ENCODE results near the gene LRRC75A. TPM values are rescaled to one million over a fixed set of nuclear protein-coding genes. Genes with fewer than 3 reads are reported as not detected.

LRRC75A gene
- total RNA-seq, 1 donor from 2014 or later: 2.0 TPM

- DNase-seq (ENCODE audit: low read depth, low spot score): no peak
Observed at GRCh38 chr17:16472539-16472938, 19.5 kb downstream of the LRRC75A start.

GRCh38 chr17:16471295-16471694 is 20.7 kb downstream of the LRRC75A start:
- DNase-seq (ENCODE audit: low read depth, low spot score): no peak

GRCh38 chr17:16470265-16470664 is 21.7 kb downstream of the LRRC75A start:
- DNase-seq (ENCODE audit: low read depth, low spot score): no peak

- no peak for DNase-seq (ENCODE audit: low read depth, low spot score)
Observed at GRCh38 chr17:16468428-16468992, 23.5 kb downstream of the LRRC75A start.

- DNase-seq (ENCODE audit: low read depth, low spot score): no peak
Observed at GRCh38 chr17:16467886-16468285, 24.1 kb downstream of the LRRC75A start.

- no peak for DNase-seq (ENCODE audit: low read depth, low spot score)
Observed at GRCh38 chr17:16467044-16467443, 24.9 kb downstream of the LRRC75A start.

- no peak for DNase-seq (ENCODE audit: low read depth, low spot score)
Observed at GRCh38 chr17:16466407-16466806, 25.6 kb downstream of the LRRC75A start.

GRCh38 chr17:16465861-16466338 is 26.1 kb downstream of the LRRC75A start:
- no peak for DNase-seq (ENCODE audit: low read depth, low spot score)

- no peak for DNase-seq (ENCODE audit: low read depth, low spot score)
Observed at GRCh38 chr17:16465052-16465312, 27.0 kb downstream of the LRRC75A start.

- DNase-seq (ENCODE audit: low read depth, low spot score): no peak
Observed at GRCh38 chr17:16464303-16465051, 27.5 kb downstream of the LRRC75A start.

- DNase-seq (ENCODE audit: low read depth, low spot score): no peak
Observed at GRCh38 chr17:16463358-16464302, 28.4 kb downstream of the LRRC75A start.

GRCh38 chr17:16462070-16462864 is 29.7 kb downstream of the LRRC75A start:
- no peak for DNase-seq (ENCODE audit: low read depth, low spot score)

GRCh38 chr17:16461606-16461866 is 30.5 kb downstream of the LRRC75A start:
- DNase-seq (ENCODE audit: low read depth, low spot score): no peak

GRCh38 chr17:16460796-16461605 is 31.0 kb downstream of the LRRC75A start:
- DNase-seq (ENCODE audit: low read depth, low spot score): no peak

GRCh38 chr17:16459855-16460550 is 32.0 kb downstream of the LRRC75A start:
- DNase-seq (ENCODE audit: low read depth, low spot score): no peak

- no peak for DNase-seq (ENCODE audit: low read depth, low spot score)
Observed at GRCh38 chr17:16459271-16459670, 32.7 kb downstream of the LRRC75A start.

GRCh38 chr17:16456742-16457316 is 35.2 kb downstream of the LRRC75A start:
- DNase-seq (ENCODE audit: low read depth, low spot score): no peak

- DNase-seq (ENCODE audit: low read depth, low spot score): no peak
Observed at GRCh38 chr17:16455997-16456741, 35.8 kb downstream of the LRRC75A start.

GRCh38 chr17:16453493-16453851 is 38.5 kb downstream of the LRRC75A start:
- DNase-seq (ENCODE audit: low read depth, low spot score): no peak

Measured in pulmonary artery endothelial cell (primary cell).